Stimulated activated CD8-positive, alpha-beta memory T cell treated with anti-CD3 and anti-CD28 coated beads, Interleukin-4, amount 100 ng/mL, for 24 hours (primary cell): ENCODE data around the gene MSX1.
"Not testable (repeated sequence)": the region's sequence is repeated elsewhere in the genome, so short reads cannot be mapped to it uniquely, and the experiment has no call there.

Experiments
- DNase-seq: peaks from one replicate; pipeline ENCODE4 v3.0.0-alpha.2; 2020; ENCODE audit warnings: low read depth

Gene MSX1

DNA sequence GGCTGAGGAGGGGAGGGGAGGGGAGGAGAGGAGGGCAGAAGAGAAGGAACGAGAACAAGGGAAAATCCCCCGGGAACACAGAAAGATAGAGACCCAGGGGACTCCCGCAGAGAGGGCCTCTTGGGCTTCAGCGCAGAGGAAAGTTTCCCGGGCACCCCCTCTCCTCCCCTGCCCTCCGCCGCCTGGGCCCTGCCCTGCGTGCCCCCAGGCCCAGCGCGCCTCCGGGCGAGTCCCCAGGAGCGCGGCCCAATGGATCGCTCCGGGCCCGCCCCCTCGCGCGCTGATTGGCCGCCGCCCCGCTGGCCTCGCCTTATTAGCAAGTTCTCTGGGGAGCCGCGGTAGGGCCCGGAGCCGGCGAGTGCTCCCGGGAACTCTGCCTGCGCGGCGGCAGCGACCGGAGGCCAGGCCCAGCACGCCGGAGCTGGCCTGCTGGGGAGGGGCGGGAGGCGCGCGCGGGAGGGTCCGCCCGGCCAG is at the start of gene MSX1:
MSX1 (plus strand) TSS at position 341 of the 474 bp plus-strand sequence. CDS start 235 bp downstream, outside the sequence.
- no peak for DNase-seq

DNA sequence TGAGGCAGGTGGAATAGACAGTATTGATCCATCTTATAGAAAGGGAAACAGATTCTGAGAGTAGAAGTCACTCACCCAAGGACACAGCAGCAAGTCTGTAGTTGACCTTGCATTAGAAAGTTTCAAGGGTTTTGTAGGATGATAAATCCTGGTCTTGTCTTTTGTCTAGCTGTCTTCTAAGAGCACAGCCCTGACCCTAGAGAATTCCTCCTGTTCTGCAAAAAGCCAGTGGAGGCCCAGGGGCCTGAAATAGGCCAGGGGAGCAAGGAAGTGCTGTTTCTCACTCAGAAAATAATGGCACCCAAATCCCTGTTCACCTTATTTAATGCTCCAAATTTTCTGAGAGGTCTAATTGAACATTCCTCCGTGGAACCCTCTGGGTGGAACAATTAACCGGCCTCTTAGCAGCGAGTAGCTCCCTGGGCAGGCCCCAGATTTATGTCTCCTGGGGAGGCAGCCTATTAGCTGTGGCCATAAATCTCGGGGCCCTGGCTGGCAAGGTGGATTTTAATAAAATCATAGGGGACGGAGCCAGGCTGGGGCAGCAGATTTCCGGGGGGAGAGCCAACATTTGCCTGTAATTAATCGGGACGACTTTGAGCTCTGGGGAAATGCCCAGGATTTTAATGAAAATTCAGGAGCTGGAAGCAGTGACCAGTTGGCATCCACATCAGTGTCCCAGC is 49.2 kb upstream of the MSX1 start:
- DNase-seq: no peak

DNA sequence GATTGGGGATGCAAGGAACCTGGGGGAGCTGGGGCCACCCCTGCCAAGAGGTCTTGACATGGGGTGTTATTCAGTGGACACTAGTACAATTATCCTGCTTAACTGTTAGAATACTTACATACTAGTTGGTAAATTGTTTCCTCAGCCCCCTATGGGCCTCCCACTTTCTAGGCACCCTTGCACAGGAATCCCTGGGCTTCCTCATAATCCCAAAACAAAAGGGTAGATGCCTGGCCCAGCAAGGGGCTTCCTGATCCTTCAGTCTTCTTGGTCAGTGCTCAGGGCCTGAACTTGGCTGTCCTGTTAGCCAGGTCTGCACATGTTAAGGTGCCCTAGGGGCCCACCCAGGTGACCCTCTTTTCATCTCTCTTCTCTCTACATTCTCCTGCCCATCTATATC is 48.7 kb upstream of the MSX1 start:
- DNase-seq: no peak

DNA sequence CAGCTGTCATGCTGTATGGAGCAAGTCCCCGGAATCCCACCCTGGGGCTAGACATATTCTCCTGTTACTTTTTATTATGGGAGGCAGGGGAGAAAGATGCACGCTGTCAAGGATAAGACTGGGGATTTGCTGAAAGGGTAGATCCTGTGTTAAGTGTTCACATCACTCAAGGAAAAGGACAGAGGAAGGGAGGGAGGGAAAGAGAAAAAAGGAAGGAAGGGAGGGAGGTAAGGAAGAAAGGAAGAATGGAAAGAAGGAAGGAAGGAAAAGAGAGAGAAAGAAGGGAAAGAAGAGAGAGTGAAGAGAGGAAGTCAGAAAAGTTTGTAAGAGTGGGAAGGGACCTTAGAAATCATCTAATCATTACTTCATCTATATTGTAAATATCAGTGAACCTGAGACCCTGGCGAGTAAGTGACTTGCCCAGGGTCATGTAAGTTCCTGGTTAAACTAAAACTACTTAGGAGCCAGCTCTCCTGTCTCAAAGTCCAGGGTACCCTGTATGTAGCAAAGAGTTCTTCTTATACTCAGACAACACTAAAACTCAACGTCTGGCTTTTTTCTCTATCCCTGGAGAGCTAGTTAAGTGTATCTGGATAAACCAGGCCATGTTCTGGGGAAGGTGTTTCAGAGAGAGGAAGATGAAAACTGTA is 47.2 kb upstream of the MSX1 start:
- no peak for DNase-seq

DNA sequence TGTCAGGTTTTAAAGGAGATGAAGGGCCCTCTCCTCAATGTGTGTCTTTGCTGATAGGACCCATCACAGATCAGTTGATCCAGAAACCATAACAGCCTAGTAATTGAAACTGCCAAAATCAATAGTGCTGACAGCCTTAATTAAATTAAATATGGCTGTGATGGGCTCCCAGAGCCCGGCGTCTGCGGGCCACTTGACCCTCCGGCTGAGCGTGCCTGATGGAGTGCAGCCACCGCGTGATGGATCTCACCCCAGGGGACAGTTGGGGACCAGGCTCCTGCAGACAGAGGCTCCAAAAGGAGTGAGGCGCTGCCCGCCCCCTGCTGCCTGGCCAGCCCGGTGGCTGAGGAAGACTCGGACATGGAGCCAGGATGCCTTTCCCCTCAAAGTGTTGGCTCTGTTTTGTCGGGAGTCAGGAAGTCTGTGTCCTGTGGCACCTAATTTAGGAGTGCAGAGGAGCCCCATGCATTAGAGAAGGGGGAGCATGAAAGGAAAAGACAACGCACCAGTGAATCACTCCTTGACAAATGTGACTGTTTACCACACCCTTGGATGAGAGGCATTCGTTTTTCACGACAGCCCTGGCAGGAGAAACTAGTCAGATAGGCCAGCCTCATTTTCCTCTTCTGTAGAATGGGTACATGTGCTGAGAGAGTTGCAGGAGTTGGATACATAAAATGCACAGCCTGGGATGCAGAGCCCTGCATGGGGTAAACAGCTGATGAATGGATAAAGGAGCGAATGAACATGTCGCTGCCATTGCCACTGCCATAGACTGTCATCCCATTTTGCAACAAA is 40.9 kb upstream of the MSX1 start:
- no peak for DNase-seq

DNA sequence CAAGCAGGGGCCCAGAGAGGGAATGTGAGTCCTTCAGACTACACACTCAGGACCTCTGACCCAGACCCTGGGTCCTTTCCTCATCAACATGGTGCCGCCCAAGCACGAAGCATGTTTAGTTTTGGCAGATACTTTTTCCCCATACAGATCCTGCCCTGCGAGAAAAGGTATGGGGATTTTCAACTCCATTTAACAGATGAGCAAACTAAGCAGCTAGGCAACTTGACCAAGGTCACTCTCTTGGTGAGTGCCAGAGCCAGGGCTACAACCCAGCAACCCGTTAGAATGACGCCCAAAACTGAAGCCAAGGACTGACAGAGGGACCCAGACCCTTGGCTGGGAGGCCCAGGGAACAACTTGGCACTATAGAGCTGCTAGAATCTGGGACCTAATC is 40.3 kb upstream of the MSX1 start:
- no peak for DNase-seq

DNA sequence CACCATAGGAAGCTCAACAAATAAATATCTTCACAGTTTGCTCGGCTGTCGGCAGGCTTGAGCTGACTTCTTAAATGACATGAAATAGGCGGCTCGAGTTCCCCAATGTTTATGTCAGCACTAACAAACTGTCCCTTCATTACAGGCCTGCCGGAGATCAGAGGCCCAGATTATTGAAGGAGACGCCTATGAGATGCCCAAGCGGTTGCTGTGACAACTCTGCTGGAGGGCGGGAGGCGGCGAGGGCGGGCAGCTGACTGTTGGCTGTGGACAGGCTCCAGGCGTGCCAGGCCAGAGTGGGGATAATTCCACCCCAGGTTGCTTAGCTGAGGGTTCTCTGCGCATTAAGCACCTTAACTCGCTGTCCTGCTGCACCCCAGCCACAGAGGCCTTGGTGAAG is 39.2 kb upstream of the MSX1 start:
- no peak for DNase-seq

DNA sequence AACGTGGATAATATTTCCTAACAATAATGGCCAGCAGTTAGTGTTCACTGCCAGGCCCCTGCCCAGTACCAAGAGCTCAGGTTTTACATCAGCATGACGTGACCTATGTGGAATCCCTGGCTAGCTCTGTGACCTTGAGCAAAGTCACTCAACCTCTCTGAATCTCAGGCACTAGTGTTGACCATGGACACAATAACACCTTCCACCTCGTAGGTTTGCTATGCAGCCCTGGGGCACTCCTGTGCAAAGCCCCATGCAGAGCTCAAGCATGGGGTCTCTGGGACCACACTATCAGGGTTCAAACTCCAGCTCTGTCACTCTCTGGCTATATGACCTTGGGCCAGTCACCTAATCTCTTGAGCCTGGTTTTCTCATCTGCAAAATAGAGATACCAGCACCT is 38.7 kb upstream of the MSX1 start:
- DNase-seq: no peak

DNA sequence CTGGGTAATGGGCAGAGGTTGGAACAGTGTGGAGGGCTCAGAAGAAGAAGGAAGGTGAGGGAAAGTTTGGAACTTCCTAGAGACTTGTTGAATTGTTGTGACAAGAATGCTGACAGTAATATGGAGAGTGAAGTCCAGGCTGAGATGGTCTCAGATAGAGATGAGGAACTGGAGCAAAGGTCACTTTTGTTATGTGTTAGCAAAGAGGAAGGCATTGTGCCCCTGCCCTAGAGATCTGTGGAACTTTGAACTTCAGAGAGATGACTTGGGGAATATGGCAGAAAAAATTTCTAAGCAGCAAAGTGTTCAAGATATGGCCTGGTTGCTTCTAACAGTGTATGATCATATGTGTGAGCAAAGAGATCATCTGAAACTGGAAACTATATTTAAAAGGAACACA is 37.9 kb upstream of the MSX1 start:
- DNase-seq: no peak

DNA sequence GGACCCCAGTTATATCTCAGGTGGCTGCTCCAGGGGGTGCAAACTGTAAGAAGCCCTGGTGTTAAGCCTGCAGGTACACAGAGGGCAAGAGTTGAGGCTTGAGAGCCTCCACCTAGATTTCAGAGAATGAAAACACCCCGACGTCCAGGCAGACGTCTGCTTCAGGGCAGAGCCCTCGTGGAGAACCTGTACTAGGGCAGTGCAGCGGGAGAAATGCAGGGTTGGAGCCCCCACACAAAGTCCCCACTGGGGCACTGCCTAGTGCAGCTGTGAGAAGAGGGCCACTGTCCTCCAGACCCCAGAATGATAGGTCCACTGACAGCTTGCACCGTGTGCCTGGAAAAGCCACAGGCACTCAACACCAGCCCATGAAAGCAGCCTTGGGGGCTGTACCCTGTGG is 37.2 kb upstream of the MSX1 start:
- DNase-seq: not testable (repeated sequence)

DNA sequence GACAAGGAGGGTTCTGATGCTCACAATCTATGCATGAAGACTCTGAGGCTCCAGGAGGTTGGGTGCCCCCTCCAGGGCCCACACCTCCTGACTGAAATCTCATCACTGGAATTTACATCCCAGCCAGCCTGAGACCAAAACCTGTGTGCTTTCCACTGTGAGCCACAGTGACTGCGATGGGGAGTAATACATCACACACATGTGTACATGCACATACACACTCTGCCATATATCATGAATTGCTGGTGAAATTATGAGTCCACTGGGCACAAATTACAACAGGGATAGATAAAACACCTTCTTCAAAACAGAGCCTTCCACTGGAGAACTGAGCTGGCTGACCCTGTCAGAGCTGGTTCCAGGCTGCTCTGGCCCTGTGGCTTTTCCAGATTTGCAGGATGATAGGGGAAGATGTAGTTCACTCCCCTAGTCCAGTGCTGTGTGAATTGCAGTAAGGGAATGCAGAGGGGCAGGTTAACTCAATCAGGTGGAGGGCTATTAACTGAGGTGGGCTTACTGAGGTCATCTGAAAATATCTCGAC is 35.8 kb upstream of the MSX1 start:
- DNase-seq: no peak

DNA sequence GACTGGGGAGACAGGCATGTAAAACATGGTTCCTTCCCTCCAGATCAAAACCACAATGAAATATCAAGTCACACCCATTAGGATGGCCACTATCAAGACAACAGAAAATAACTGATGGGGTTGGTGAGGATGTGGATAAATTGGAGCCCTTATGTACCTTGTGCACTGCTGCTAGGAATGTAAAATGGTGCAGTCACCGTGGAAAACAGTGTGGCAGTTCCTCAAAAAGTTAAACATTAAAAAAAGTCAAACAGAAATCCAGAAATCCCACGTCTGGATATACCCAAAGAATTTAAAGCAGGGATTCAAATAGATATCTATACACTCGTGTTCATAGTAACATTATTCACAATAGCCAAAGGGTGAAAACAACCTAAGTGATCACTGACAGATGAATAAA is 35.2 kb upstream of the MSX1 start:
- DNase-seq: no peak

DNA sequence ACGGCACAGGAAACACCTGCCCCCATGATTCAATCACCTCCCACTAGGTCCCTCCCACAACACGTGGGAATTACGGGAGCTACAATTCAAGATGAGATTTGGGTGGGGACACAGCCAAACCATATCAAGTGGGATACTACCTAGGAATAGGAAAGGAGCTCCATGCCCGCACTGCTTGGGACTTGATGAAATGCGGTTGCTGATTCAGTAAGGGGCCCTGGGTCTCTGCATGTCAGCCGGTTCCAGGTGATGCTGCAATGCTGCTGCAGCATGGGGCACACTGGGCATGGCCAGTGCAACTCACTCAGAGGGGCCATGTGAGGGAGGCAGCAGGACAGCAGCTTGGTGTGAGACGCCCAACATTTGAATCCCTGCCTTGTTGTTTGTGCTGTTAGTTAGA is 34.0 kb upstream of the MSX1 start:
- DNase-seq: no peak

DNA sequence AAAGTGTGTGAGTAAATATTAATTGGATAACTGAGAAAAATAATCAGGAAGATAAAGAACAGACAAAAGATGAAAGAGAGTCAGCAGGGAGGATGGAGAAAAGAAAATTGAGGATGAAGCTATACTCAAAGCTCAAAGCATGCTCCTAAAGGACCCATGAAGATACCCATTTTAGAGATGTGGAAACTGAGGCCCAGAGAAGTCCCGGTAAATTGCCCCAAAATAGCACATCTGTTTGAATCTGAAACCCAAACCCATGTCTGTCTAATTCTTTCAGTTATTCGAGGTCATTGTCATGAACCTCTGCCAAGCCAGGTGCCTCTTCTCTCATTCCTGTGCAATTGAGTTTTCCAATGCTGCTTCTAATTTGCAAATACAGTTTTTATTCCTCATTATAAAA is 29.6 kb upstream of the MSX1 start:
- DNase-seq: no peak

DNA sequence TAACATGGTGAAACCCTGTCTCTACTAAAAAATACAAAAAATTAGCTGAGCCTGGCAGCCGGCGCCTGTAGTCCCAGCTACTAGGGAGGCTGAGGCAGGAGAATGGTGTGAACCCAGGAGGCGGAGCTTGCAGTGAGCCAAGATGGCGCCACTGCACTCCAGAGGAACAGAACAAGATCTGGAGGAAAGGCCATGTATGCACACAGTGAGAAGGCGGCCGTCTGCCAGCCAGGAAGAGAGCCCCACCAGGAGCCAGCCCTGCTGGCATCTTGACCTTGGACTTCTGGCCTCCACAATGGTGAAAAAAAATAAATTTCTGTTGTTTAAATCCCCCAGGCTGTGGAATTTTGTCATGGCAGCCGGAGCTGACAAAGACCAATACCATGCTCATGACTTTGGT is 28.2 kb upstream of the MSX1 start:
- DNase-seq: no peak

DNA sequence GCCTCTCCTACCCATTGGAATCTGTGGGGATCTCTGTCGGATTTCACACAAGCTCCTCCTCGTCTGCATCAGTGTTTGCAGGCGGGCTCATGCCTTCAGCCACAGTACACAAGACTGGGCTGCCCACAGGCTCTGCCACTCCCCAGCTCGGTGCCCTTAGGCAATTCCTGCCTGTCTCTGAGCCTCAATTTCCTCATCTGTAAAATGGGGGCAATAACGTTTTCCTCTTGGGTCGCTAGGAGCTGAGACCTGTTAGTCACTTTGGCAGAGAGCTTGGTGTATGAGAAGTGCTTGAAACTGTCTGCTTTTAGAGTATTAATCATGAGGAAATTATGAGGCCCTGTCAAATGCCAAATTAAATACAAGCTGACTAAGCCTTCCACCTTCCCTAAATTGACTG is 27.6 kb upstream of the MSX1 start:
- DNase-seq: no peak

DNA sequence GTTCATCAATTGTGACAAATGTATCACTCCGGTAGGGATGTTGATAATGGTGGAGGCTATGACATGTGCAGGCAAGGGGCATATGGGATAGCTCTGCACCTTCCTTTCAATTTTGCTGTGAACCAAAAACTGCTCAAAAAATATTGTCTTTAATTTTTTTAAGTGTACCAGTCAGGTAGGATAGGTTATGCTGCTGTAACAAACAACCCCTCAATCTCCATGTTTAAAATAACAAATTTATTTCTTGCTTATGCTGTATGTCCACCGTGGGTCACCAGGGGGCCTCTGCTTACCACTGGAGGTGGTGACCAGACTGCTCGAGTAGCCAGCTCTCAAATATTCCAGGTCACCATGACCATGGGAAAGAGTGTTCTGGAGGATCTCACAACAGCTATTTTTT is 23.4 kb upstream of the MSX1 start:
- DNase-seq: no peak

DNA sequence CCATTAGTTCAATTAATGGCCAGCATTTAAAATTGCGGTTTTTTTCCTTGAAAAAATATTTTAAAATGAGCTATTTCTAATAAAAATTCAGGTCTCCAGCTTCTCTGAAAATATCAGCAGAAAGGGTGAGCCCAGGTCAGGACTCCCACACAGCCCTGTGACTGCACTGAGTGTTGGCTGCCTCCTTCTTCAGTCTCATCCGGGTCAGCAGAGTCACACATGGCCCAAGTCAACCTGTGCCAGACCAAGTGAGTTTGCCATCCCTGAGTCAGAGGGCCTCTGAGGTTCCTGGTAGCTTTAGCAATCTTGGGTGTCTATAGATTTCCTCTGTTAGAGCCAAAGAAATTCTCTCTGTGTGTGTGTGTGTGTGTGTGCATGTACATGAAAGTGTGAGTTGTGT is 22.1 kb upstream of the MSX1 start:
- no peak for DNase-seq

DNA sequence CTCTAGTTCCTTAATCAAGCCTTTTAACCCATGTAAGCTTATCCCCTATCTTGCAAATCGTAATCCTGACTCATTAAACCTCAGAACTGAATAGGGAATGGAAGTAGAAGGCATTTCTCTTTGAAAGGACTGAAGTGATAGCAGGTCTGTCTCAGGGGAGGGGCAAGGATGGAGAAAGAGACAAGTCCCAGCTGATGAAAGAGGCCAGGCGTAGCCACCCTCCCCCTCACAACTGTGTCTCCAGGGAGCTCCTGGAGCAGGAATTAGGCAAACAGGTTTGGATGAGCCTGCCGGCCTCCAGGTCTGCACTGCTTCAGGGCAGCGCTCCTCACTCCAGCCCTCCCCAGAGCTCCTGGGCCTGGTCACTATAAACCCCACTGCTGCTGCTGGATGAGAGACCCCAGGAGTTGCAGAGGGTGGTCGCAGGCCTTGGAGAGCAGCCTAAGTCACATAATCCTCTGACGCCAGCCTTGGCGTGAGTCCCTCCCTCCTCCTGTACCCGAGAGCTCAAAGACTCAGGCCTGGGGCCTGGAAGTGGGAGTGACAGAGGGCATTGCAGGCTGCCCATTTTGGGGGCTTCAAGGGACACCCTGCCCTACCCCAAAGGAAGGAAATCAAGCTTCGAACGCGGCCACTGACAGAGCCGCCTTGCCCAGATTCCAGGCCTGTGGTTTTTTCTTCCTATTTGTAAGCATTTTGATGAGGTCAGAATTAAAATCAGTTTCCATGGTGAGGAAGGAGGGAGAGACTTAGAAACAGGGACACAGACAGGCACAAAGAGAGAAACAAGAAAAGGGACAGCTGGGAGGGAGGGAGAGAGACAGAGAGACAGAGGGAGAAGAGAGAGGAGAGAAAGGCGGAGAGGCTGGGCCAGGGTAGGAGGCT is 21.2 kb upstream of the MSX1 start:
- DNase-seq: no peak

DNA sequence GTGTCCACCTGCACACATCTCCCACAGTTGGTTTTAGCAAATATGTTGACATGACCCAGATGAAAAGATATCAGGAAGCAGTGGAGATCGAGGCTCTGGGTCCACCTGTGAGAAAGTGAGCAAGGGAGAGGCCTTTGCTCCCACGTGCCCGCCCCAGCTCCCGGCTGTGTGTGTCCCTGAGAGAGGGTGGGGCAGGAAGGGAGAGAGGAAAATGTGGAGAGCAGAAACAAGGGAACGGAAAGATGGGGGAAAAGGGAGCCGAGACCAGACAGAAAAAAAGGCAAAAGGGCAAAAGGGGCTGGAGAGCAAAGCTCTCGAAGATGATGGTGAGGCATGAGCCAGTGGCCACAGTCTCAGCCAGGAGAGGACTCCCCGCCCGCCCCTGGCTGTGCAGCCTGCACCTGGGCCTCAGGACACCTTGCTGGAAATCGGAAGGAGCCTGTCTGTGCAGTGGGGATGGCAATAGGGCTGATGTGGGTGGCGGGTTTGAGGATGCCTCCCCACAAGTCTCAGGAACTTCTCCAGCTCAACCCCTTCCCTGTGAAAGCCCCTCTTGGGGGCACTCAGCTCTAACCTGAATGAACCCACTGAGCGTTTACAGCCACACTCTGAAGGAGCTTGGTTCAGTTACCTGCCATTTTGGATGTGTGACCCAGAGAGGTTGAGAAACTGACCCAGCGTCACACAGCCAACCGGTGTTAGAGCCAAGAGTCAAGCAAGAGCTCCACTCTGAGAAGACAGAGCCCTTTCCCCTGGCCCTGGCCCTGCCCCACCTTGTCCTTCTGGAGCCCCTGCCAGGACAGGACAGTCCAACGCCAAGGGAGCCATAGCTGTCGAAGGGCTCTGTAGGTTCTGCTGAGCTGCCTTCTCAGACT is 20.3 kb upstream of the MSX1 start:
- DNase-seq: no peak

DNA sequence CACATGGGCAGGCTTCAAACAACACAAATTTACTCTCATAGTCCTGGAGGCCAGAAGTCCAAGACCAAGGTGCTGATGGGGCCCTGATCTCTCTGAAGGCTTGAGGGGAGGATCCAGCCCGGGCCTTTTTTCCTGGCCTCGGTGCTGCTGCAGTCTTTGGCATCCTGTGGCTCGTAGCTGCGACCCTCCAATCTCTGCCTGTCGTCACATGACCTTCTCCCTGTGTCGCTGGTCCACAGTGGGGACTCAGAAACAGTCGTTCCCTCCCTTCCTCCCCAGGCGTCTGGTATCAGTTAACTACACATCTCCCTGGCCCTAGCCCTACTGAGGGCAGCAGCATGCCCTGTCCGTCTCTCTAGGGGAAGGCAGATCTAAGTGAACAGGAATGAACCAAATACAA is 19.1 kb upstream of the MSX1 start:
- DNase-seq: no peak
